Panc1 (cell line): ENCODE results near the gene CCDC171. TPM values are rescaled to one million over a fixed set of nuclear protein-coding genes. Genes with fewer than 3 reads are reported as not detected.
A peak's percentile ranks its signal among the peaks of the same experiment; 100 is the strongest.

Experiments used
- ATAC-seq: fragments of 200-7000 bp; cut with Tn5 transposase; 2 replicates; pipeline ENCODE4 v1.9.1; 2020; ENCODE audit warnings: mild to moderate bottlenecking, moderate library complexity
- BruUV-seq: library from RNA; stranded (reverse); fragments of 400-500 nt; replicated peaks from 2 replicates; lab custom pipeline; 2021; lab: Mats Ljungman, UMichigan
- CTCF ChIA-PET: fragments of 300-600 bp; sonication (Branson Sonifier 250); formaldehyde crosslinking; loops from one replicate; lab custom pipeline; 2022; ENCODE audit warnings: antibody characterized with exemption; lab: Charles Lee
- POLR2A ChIA-PET: fragments of 300-600 bp; sonication (Branson Sonifier 250); formaldehyde crosslinking; loops from one replicate; lab custom pipeline; 2022; ENCODE audit warnings: antibody characterized with exemption; lab: Charles Lee
- DNase-seq: peaks from one replicate; pipeline ENCODE4 v3.0.0-alpha.2; 2010; ENCODE audit warnings: low read depth, low spot score
- H3K27ac ChIP-seq: 2 replicates; pipeline ENCODE4 v1.5.1; 2011; ENCODE audit warnings: mild to moderate bottlenecking, low read length, inconsistent platforms
- H3K27me3 ChIP-seq: fragments of 200-500 bp; sonication (Bioruptor generic); 2 replicates; pipeline ENCODE4 v1.6.0; 2014; ENCODE audit warnings: low read length, inconsistent platforms; ENCODE audit not compliant: control insufficient read depth, insufficient read depth
- H3K36me3 ChIP-seq: fragments of 200-500 bp; sonication (Bioruptor generic); 2 replicates; pipeline ENCODE4 v1.5.1; 2014; ENCODE audit warnings: inconsistent platforms, mild to moderate bottlenecking, low read length, moderate library complexity; ENCODE audit not compliant: control insufficient read depth, insufficient read depth
- H3K4me1 ChIP-seq: 2 replicates; pipeline ENCODE4 v1.5.1; 2011; ENCODE audit warnings: inconsistent platforms, mild to moderate bottlenecking, low read length, moderate library complexity; ENCODE audit not compliant: control insufficient read depth, insufficient read depth
- H3K4me3 ChIP-seq, 2 experiments: 2 replicates each; pipeline ENCODE4 v1.5.1; 2011 to 2012; ENCODE audit warnings: low read depth in 2 of 2, low read length in 2 of 2, mild to moderate bottlenecking in 2 of 2, inconsistent platforms in 1 of 2, moderate library complexity in 1 of 2
- H3K9me3 ChIP-seq: fragments of 200-500 bp; sonication (Bioruptor generic); 2 replicates; pipeline ENCODE4 v1.5.1; 2014; ENCODE audit warnings: low read depth, mild to moderate bottlenecking, inconsistent platforms, low read length, moderate library complexity; ENCODE audit not compliant: control insufficient read depth, insufficient read depth
- POLR2AphosphoS5 ChIP-seq: IDR thresholded peaks from 2 replicates; pipeline ENCODE4 v1.6.1; 2012; ENCODE audit warnings: mild to moderate bottlenecking, low read depth, low read length, moderate library complexity
- SIN3A ChIP-seq: IDR thresholded peaks from 2 replicates; pipeline ENCODE4 v1.6.1; 2012; ENCODE audit warnings: low read depth, mild to moderate bottlenecking, low read length, moderate library complexity, borderline replicate concordance; ENCODE audit not compliant: insufficient read depth
- TCF7L2 ChIP-seq: IDR thresholded peaks from 2 replicates; pipeline ENCODE4 v1.6.1; 2011; ENCODE audit warnings: mild to moderate bottlenecking, low read depth, low read length, inconsistent platforms
- in situ Hi-C: cut with HindIII; loops from 2 replicates; pipeline ENCODE4 v1.10.0; 2016; ENCODE audit warnings: low sequenced_read_pairs, low pct_unique_long_range_greater_than_20kb
- intact Hi-C: fragments of 100-400 bp; cut with micrococcal nuclease; formaldehyde crosslinking; loops from one replicate; pipeline ENCODE4 v1.10.0; 2022; ENCODE audit not compliant: unreplicated experiment
- total RNA-seq: library from RNA; stranded (reverse); gene quantifications from one replicate; pipeline ENCODE4 v1.2.1, GENCODE V29; 2021; ENCODE audit not compliant: unreplicated experiment
- TF ChIP-seq, protein P1 (sequence below), 2 experiments: IDR thresholded peaks; 2 replicates each; pipeline ENCODE4 v1.6.1; 2011 to 2012; ENCODE audit warnings: low read depth in 2 of 2, control low read depth in 1 of 2, low read length in 1 of 2, mild to moderate bottlenecking in 1 of 2, moderate library complexity in 1 of 2; ENCODE audit not compliant: insufficient read depth in 1 of 2
- TF ChIP-seq, protein P2 (sequence below): fragments of 450-650 bp; IDR thresholded peaks from 2 replicates; pipeline ENCODE4 v1.5.1; 2017; ENCODE audit warnings: mild to moderate bottlenecking

Gene CCDC171
- total RNA-seq, 1 experiment from 2014 or later: 1.5 TPM

DNA sequence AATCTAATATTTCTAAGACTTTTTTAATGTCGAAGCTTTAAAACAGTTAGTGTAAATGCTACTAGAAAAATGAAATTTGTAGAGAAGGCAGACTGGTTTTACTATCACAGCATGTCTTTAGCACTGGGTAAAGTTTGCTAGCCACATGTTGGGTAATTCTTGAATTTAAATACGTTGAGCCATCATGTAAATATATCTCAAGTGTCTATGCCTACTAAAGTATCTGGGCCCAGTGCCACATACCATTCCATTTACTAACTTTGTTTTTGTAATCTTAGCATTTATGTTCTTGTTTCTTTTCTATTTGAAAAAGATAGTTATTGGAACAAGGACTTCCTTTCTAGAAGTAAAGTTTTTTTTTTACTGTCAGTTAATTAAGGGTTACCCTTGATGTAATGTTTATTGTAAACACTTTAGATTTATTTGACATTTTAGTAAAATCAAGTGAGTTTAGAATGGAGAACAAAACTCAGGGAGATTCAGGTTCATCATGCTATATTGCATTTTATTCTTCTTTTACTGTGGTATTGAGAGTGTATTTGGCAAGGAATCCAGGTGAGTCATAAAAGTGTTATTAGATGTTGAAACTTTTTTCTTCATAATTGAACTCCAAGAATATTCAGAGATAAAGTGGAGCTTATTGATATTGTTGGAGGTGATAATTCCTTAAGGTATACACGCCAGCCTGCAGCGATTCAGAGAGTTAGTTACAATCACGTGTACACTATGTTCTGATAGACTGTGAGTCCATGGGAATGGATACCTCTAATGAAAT lies 182.4 kb downstream of the CCDC171 start:
- Histone ChIP-seq H3K9me3 (no peaks in the 10 kb centered on the region), H3K36me3 (no peaks in the 10 kb centered on the region), H3K4me1 (no peaks in the 10 kb centered on the region), H3K27me3 (no peaks in the 10 kb centered on the region), H3K4me3 (no peak overlapping the region), H3K27ac (no peak overlapping the region)
- TF ChIP-seq TCF7L2: no peak
- no peak for TF ChIP-seq SIN3A
- TF ChIP-seq, protein P1, sequence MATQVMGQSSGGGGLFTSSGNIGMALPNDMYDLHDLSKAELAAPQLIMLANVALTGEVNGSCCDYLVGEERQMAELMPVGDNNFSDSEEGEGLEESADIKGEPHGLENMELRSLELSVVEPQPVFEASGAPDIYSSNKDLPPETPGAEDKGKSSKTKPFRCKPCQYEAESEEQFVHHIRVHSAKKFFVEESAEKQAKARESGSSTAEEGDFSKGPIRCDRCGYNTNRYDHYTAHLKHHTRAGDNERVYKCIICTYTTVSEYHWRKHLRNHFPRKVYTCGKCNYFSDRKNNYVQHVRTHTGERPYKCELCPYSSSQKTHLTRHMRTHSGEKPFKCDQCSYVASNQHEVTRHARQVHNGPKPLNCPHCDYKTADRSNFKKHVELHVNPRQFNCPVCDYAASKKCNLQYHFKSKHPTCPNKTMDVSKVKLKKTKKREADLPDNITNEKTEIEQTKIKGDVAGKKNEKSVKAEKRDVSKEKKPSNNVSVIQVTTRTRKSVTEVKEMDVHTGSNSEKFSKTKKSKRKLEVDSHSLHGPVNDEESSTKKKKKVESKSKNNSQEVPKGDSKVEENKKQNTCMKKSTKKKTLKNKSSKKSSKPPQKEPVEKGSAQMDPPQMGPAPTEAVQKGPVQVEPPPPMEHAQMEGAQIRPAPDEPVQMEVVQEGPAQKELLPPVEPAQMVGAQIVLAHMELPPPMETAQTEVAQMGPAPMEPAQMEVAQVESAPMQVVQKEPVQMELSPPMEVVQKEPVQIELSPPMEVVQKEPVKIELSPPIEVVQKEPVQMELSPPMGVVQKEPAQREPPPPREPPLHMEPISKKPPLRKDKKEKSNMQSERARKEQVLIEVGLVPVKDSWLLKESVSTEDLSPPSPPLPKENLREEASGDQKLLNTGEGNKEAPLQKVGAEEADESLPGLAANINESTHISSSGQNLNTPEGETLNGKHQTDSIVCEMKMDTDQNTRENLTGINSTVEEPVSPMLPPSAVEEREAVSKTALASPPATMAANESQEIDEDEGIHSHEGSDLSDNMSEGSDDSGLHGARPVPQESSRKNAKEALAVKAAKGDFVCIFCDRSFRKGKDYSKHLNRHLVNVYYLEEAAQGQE (IDR thresholded peaks at IDR 0.05; ENCODE audit: insufficient read depth in 1 of 2, low read depth in 2 of 2, low read length in 1 of 2): no peak
- no peak for TF ChIP-seq POLR2AphosphoS5
- ChIA-PET CTCF (no interaction called here), POLR2A (no interaction called here)
- intact Hi-C loops: no loop called here
- no peak for ATAC-seq
- peak; percentile 39 for DNase-seq
- in situ Hi-C loops: no loop called here
- BruUV-seq: no TSS peak

DNA sequence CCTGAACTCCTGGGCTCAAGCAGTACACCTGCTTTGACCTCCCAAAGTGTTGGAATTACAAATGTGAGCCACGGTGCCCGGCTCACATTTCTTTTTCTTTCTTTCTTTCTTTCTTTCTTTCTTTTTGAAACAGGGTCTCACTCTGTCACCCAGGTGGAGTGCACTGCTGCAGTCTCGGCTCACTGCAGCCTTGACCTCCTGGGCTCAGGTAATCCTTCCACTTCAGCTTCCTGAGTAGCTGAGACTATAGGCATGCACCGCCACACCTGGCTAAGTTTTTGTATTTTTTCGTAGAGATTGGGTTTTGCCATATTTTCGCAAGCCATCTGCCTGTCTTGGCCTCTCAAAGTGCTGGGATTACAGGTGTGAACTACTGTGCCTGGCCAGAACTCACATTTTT lies 183.7 kb downstream of the CCDC171 start:
- Histone ChIP-seq H3K4me3 (no peak overlapping the region), H3K27ac (no peak overlapping the region), H3K9me3 (no peaks in the 10 kb centered on the region), H3K27me3 (no peaks in the 10 kb centered on the region), H3K4me1 (no peaks in the 10 kb centered on the region), H3K36me3 (no peaks in the 10 kb centered on the region)
- no peak for ATAC-seq
- DNase-seq: no peak
- ChIA-PET POLR2A (no interaction called here), CTCF (no interaction called here)
- BruUV-seq: no TSS peak
- TF ChIP-seq POLR2AphosphoS5 (no peak), TCF7L2 (no peak), SIN3A (no peak)
- TF ChIP-seq, protein P2, sequence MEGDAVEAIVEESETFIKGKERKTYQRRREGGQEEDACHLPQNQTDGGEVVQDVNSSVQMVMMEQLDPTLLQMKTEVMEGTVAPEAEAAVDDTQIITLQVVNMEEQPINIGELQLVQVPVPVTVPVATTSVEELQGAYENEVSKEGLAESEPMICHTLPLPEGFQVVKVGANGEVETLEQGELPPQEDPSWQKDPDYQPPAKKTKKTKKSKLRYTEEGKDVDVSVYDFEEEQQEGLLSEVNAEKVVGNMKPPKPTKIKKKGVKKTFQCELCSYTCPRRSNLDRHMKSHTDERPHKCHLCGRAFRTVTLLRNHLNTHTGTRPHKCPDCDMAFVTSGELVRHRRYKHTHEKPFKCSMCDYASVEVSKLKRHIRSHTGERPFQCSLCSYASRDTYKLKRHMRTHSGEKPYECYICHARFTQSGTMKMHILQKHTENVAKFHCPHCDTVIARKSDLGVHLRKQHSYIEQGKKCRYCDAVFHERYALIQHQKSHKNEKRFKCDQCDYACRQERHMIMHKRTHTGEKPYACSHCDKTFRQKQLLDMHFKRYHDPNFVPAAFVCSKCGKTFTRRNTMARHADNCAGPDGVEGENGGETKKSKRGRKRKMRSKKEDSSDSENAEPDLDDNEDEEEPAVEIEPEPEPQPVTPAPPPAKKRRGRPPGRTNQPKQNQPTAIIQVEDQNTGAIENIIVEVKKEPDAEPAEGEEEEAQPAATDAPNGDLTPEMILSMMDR: no peak
- TF ChIP-seq, protein P1 (IDR thresholded peaks at IDR 0.05; ENCODE audit: insufficient read depth in 1 of 2, low read depth in 2 of 2, low read length in 1 of 2): no peak
- in situ Hi-C loops (no loop called here), intact Hi-C loops (no loop called here)
